Keratinocyte (primary cell): ENCODE results near the gene KDM4B.

Source experiments
- EZH2 ChIP-seq: IDR thresholded peaks from one replicate; pipeline ENCODE4 v1.6.1; 2012; ENCODE audit warnings: inconsistent platforms, mild to moderate bottlenecking, low read length, moderate library complexity
- TF ChIP-seq, protein P1 (sequence below), 3 experiments: IDR thresholded peaks in 1 of 3; conservative IDR thresholded peaks in 1 of 3; optimal IDR thresholded peaks in 1 of 3; 2 replicates in 2 of 3; 3 replicates in 1 of 3; pipeline versions ENCODE3 to v1.5.1; 2011; ENCODE audit warnings: low read length in 3 of 3, mild to moderate bottlenecking in 3 of 3, moderate library complexity in 2 of 3, control low read depth in 1 of 3, inconsistent platforms in 1 of 3; ENCODE audit not compliant: insufficient read depth in 2 of 3; ENCODE audit errors: extremely low read depth in 1 of 3

DNA sequence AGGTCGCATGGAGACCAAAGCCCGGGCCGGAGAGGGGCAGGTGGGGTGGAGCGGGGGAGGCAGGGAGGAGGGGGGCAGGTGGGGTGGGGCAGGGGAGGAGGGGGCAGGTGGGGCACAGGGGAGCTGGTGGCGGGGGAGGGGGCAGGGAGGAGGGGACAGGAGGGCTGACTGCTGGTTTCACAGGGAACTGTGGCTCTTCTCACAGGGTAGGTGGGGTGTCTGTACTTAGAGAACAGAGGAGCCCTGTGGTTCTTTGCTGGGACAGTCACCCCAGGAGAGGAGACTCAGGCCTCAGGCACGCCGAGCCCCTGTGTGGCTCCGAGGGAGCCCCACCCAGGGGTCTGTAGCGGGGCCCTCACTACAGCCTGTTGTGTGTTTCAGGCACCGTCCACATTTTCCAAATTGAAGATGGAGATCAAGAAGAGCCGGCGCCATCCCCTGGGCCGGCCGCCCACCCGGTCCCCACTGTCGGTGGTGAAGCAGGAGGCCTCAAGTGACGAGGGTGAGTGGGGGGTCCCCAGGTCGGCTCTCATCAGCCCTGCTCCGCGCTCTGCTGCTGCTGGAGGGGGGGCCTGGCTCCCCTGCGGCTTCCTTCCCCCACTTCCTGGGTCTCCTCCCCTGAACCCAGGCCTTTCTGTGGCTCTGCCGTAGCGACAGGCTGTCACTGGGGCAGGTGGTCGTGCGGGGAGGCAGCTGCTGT, 162.7 kb downstream of the KDM4B start:
- TF ChIP-seq, protein P1, sequence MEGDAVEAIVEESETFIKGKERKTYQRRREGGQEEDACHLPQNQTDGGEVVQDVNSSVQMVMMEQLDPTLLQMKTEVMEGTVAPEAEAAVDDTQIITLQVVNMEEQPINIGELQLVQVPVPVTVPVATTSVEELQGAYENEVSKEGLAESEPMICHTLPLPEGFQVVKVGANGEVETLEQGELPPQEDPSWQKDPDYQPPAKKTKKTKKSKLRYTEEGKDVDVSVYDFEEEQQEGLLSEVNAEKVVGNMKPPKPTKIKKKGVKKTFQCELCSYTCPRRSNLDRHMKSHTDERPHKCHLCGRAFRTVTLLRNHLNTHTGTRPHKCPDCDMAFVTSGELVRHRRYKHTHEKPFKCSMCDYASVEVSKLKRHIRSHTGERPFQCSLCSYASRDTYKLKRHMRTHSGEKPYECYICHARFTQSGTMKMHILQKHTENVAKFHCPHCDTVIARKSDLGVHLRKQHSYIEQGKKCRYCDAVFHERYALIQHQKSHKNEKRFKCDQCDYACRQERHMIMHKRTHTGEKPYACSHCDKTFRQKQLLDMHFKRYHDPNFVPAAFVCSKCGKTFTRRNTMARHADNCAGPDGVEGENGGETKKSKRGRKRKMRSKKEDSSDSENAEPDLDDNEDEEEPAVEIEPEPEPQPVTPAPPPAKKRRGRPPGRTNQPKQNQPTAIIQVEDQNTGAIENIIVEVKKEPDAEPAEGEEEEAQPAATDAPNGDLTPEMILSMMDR (optimal IDR thresholded peaks at IDR 0.05 in 1 of 3, IDR thresholded peaks at IDR 0.05 in 1 of 3, conservative IDR thresholded peaks at IDR 0.05 in 1 of 3; ENCODE audit: extremely low read depth in 1 of 3, insufficient read depth in 2 of 3, low read length in 3 of 3) = no peak
- no peak for TF ChIP-seq EZH2
